ENCODE data around the gene TMEM247.

Gene TMEM247

DNA sequence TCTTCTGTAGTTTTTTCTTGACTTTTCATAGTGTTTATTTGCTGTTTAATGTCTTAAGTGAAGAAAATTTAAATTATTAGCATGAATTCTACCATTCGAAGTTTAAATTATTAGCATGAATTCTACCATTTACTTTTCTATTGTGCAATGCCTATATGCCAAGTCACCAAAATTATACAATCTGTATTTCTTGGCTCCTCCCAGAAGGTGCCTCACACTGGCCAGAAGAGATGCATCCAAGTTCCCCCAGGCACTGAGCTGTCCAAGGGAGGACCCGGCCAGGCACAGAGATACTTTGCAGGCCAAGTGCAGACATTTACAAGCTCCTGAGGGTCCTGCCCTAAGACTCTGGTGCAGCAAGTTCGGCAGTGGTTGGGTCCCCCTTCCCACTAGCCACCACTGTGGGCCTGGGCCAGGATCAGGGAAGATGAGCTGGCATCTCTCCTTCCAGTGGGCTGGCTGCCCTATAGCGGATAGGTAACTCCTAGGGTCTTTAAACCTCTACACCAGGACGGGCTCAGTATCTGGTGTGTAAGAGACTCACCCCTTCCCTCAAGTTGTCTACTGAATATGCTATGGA is 31.3 kb downstream of the TMEM247 start:
- DNase-seq (ENCODE audit: low spot score): no peak
- TF ChIP-seq, protein P1, sequence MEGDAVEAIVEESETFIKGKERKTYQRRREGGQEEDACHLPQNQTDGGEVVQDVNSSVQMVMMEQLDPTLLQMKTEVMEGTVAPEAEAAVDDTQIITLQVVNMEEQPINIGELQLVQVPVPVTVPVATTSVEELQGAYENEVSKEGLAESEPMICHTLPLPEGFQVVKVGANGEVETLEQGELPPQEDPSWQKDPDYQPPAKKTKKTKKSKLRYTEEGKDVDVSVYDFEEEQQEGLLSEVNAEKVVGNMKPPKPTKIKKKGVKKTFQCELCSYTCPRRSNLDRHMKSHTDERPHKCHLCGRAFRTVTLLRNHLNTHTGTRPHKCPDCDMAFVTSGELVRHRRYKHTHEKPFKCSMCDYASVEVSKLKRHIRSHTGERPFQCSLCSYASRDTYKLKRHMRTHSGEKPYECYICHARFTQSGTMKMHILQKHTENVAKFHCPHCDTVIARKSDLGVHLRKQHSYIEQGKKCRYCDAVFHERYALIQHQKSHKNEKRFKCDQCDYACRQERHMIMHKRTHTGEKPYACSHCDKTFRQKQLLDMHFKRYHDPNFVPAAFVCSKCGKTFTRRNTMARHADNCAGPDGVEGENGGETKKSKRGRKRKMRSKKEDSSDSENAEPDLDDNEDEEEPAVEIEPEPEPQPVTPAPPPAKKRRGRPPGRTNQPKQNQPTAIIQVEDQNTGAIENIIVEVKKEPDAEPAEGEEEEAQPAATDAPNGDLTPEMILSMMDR (IDR thresholded peaks at IDR 0.05; ENCODE audit: extremely low read depth, insufficient read depth, missing control alignments): no peak
- in situ Hi-C loops (cut with MboI; ENCODE audit: low pct_unique_long_range_greater_than_20kb, low sequenced_read_pairs, unreplicated experiment): no loop called here

DNA sequence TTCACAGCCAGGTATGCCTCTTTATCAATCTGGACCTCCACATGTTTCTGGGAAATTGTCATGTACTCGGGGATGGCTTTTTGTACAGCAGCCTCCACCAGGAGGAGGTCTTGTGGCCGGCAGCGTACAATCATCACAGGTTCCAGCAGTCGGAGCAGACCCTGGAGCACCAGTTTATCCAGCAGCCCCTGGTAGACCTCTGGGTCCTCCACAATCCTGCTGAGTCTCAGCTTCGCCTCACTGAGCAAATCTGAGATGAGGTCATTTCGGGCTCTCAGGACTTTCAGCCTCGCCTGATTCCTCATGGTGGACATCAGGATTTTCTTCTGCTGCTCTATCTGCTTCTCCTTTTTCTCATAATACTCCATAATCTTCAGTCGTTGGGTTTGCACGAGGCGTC is 32.8 kb downstream of the TMEM247 start:
- in situ Hi-C loops (cut with MboI; ENCODE audit: low pct_unique_long_range_greater_than_20kb, low sequenced_read_pairs, unreplicated experiment): no loop called here
- no peak for DNase-seq (ENCODE audit: low spot score)

DNA sequence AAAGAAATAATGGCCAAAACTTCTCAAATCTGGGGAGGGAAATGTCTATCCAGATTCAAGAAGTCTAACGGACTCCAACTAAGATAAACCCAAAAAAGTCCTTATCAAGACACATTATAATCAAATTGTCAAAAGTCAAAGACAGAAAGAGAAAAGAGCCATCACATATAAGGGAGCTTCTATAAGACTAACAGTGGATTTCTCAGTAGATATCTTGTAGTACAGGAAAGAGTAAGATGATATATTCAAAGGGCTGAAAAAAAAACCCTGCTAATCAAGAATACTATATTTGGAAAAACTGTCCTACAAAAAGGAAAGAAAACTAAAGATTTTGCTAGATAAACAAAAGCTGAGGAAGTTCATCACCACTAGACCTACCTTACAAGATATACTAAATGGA is 35.4 kb downstream of the TMEM247 start:
- DNase-seq (ENCODE audit: low spot score): no peak
- TF ChIP-seq, protein P1 (IDR thresholded peaks at IDR 0.05; ENCODE audit: extremely low read depth, insufficient read depth, missing control alignments): no peak
- in situ Hi-C loops (cut with MboI; ENCODE audit: low pct_unique_long_range_greater_than_20kb, low sequenced_read_pairs, unreplicated experiment): no loop called here

More for the DNA sequence above, 32.8 kb downstream of the TMEM247 start:
- TF ChIP-seq, protein P1 (IDR thresholded peaks at IDR 0.05; ENCODE audit: extremely low read depth, insufficient read depth, missing control alignments): no peak

DNA sequence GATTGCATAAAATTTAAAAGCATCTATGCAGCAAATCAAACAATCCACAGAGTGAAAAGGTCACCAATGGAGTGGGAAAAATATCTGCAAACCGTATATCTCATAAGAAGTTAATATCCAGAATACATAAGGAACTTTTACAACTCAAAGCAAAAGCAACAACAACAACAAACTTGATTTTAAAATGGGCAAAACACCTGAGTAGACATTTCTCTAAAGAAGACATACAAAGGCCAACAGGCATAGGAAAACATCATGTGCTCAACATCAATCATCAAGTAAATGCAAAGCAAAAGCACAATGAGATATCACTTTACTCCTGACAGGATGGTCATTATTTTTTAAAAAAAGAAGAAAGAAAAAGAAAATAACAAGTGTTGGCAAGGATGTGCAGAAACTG is 38.1 kb downstream of the TMEM247 start:
- TF ChIP-seq, protein P1 (IDR thresholded peaks at IDR 0.05; ENCODE audit: extremely low read depth, insufficient read depth, missing control alignments): no peak
- no peak for DNase-seq (ENCODE audit: low spot score)
- in situ Hi-C loops (cut with MboI; ENCODE audit: low pct_unique_long_range_greater_than_20kb, low sequenced_read_pairs, unreplicated experiment): no loop called here

DNA sequence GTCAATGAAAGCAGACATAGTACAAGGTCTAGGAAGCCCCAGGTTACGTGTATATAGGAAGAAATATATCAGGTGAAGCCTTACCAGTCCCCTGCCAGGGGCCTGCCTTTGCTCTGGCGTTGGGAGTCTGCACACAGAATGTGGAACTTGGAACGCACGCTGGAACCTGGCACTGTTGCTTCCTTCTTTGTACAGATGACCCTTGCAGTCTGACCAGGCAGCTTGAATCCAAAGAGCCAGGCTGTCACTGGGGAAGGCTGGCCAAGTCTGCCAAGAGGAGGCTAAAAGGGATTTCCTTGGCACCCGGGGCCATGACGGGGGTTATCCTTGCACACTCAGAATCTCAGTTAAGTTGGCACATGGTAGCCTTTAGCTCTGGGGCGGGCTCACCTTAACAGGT is 39.5 kb downstream of the TMEM247 start:
- TF ChIP-seq, protein P1 (IDR thresholded peaks at IDR 0.05; ENCODE audit: extremely low read depth, insufficient read depth, missing control alignments): no peak
- in situ Hi-C loops (cut with MboI; ENCODE audit: low pct_unique_long_range_greater_than_20kb, low sequenced_read_pairs, unreplicated experiment): no loop called here

DNA sequence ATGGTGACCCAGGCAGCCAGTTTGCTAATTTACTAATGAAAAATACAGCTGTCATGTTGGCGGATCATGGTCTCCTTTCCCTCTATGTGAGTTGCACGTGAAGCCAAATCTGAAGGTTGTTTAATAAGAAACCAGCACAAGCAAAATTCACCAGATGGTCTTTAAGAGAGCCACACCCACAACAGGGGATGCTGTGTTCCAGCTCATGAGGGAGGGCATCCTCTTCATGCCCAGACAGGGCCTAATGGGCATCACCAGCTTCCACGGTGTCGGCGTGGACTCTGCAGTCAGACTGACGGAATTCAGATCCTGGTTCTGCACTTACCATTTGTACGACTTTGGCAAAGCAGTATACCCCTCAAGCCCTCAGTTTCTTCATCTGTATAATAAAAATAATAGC is 39.9 kb downstream of the TMEM247 start:
- TF ChIP-seq, protein P1 (IDR thresholded peaks at IDR 0.05; ENCODE audit: extremely low read depth, insufficient read depth, missing control alignments): no peak
- in situ Hi-C loops (cut with MboI; ENCODE audit: low pct_unique_long_range_greater_than_20kb, low sequenced_read_pairs, unreplicated experiment): no loop called here
- DNase-seq (ENCODE audit: low spot score): no peak

More for the DNA sequence above, 39.5 kb downstream of the TMEM247 start:
- no peak for DNase-seq (ENCODE audit: low spot score)
